Stomach (tissue), 4 donors: ENCODE measurements around the gene NFIC.

Experiments
- CTCF ChIP-seq, 7 experiments: fragments of 450-650 bp in 4 of 7; fragments of 200-600 bp in 3 of 7; sonication (generic) in 3 of 7; IDR thresholded peaks; one replicate each; pipeline ENCODE4 v1.5.1; 2016 to 2019; ENCODE audit warnings: antibody characterized with exemption in 7 of 7, control low read depth in 2 of 7, mild to moderate bottlenecking in 1 of 7
- EP300 ChIP-seq: sonication (generic); formaldehyde crosslinking; IDR thresholded peaks from one replicate; pipeline ENCODE4 v1.6.1; 2017; ENCODE audit warnings: antibody characterized with exemption
- POLR2A ChIP-seq, 4 donors: fragments of 450-650 bp; IDR thresholded peaks; one replicate each; pipeline ENCODE4 v1.6.1; 2016; ENCODE audit warnings: antibody characterized with exemption in 4 of 4, control low read depth in 2 of 4, mild to moderate bottlenecking in 1 of 4, moderate library complexity in 1 of 4
- POLR2AphosphoS5 ChIP-seq, 3 donors: sonication (generic); formaldehyde crosslinking; IDR thresholded peaks; one replicate each; pipeline ENCODE4 v1.6.1; 2016; ENCODE audit warnings: antibody characterized with exemption in 3 of 3

GRCh38 chr19:3316659-3317207 is 49.6 kb upstream of the NFIC start:
- TF ChIP-seq CTCF (IDR thresholded peaks at IDR 0.05) (no peak), POLR2A (IDR thresholded peaks at IDR 0.05) (no peak), POLR2AphosphoS5 (IDR thresholded peaks at IDR 0.05) (no peak), EP300 (no peak)
